ENCODE data around the gene PPP5C. TPM values are rescaled to one million over a fixed set of nuclear protein-coding genes. Genes with fewer than 3 reads are reported as not detected.
"Not testable (repeated sequence)": the region's sequence is repeated elsewhere in the genome, so short reads cannot be mapped to it uniquely, and the experiment has no call there.

PPP5C gene
- total and polyA plus RNA-seq, 3 donors from 2014 or later, result 49.1 to 72.8 (median 71.7) TPM

DNA sequence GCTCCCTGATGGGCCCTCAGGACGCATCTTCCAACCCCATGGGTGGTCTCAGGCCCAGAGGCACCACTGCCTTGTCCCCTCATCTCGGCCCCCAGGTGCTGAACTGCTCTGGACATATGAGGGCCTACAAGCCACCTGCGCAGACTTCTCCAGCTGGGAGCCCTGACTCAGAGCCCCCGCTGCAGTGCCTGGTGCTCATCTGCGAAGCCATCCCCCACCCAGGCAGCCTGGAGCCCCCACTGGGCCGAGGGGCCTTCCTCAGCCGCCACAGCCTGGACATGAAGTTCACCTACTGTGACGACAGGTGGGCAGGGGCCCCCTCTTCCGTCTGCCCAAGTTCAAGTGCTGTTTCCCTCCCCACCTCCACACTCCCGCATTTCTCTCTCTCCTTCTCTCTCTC, 37.8 kb upstream of the PPP5C start:
- Histone ChIP-seq H3K27ac (no peak overlapping the region), H3K4me1 (no peaks in the 10 kb centered on the region), H3K27me3 (no peaks in the 10 kb centered on the region), H3K4me3 (no peak overlapping the region), H3K9me3 (no peaks in the 10 kb centered on the region), H3K36me3 (ENCODE audit: low read depth, missing control alignments) (no peaks in the 10 kb centered on the region)
- TF ChIP-seq POLR2A (IDR thresholded peaks at IDR 0.05), result no peak
- TF ChIP-seq, protein P1, sequence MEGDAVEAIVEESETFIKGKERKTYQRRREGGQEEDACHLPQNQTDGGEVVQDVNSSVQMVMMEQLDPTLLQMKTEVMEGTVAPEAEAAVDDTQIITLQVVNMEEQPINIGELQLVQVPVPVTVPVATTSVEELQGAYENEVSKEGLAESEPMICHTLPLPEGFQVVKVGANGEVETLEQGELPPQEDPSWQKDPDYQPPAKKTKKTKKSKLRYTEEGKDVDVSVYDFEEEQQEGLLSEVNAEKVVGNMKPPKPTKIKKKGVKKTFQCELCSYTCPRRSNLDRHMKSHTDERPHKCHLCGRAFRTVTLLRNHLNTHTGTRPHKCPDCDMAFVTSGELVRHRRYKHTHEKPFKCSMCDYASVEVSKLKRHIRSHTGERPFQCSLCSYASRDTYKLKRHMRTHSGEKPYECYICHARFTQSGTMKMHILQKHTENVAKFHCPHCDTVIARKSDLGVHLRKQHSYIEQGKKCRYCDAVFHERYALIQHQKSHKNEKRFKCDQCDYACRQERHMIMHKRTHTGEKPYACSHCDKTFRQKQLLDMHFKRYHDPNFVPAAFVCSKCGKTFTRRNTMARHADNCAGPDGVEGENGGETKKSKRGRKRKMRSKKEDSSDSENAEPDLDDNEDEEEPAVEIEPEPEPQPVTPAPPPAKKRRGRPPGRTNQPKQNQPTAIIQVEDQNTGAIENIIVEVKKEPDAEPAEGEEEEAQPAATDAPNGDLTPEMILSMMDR (IDR thresholded peaks at IDR 0.05), result no peak
- WGBS, 2 donors, result 87 to 90% methylated on average over 8 to 10 of the region's 10 CpGs
- no peak for DNase-seq
- intact Hi-C loops (cut with DNase I; ENCODE audit: low total_unique reads), result no loop called here

DNA sequence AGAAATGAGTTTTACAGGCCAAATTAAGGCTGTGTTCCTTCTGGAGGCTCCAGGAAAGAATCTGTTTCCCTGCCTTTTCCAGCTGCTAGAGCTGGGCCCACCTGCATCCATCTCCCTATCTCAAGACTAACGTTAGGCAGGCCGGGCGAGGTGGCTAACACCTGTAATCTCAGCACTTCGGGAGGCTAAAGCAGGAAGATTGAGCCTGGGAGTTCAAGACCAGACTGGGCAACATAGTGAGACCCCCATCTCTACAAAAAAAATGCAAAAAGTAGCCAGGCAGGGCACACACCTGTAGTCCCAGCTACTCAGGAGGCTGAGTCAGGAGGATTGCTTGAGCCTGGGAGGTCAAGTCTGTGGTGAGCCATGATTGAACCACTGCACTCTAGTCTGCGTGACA, 35.4 kb upstream of the PPP5C start:
- intact Hi-C loops (cut with DNase I; ENCODE audit: low total_unique reads), result no loop called here
- H3K4me1 ChIP-seq, result no peaks in the 10 kb centered on the region
- WGBS, 2 donors, result 94 to 99% methylated on average over 5 of the region's 5 CpGs
- no peaks in the 10 kb centered on the region for H3K27me3 ChIP-seq
- no peak overlapping the region for H3K27ac ChIP-seq
- no peaks in the 10 kb centered on the region for H3K36me3 ChIP-seq (ENCODE audit: low read depth, missing control alignments)
- H3K4me3 ChIP-seq, result no peak overlapping the region
- no peak for TF ChIP-seq POLR2A (IDR thresholded peaks at IDR 0.05)
- no peak for DNase-seq
- H3K9me3 ChIP-seq, result no peaks in the 10 kb centered on the region

DNA sequence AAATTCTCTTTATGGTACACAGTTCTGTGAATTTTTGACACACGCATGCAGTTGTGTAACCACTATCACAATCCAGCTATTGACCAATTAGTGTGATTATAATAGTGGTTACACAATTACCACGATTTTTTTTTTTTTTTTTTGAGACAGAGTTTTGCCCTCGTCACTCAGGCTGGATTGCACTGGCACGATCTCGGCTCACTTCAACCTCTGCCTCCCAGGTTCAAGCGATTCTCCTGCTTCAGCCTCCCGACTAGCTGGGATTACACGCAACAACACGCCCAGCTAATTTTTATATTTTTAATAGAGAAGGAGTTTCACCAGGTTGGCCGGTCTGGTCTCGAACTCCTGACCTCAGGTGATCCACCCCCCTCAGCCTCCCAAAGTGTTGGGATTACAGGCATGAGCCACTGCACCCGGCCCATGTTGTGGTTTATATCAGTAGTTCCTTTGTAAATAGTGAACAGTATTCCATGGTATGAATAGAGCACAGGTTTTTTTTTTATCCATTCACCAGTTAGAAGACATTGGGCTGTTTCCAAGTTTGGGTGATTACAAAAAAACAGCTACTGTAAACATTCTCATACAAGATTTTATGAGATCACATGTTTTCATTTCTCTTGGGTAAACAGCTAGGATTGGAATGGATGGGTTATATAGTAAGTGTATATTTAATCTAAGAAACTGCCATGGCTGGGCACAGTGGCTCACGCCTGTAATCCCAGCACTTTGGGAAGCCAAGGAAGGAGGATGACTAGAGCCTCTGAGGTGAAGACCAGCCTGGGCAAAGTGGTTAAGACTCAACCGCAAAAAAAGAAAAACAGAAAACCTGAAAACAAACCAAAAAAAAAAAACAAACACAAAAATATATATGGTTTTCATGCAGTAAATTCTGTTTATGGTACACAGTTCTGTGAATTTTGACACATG, 33.1 kb upstream of the PPP5C start:
- H3K4me1 ChIP-seq; intact Hi-C loops (cut with DNase I; ENCODE audit: low total_unique reads); H3K27ac ChIP-seq; H3K9me3 ChIP-seq; H3K27me3 ChIP-seq; DNase-seq; H3K4me3 ChIP-seq; H3K36me3 ChIP-seq (ENCODE audit: low read depth, missing control alignments): not testable (repeated sequence)
- WGBS, 2 donors, result 88 to 89% methylated on average over 14 of the region's 14 CpGs

DNA sequence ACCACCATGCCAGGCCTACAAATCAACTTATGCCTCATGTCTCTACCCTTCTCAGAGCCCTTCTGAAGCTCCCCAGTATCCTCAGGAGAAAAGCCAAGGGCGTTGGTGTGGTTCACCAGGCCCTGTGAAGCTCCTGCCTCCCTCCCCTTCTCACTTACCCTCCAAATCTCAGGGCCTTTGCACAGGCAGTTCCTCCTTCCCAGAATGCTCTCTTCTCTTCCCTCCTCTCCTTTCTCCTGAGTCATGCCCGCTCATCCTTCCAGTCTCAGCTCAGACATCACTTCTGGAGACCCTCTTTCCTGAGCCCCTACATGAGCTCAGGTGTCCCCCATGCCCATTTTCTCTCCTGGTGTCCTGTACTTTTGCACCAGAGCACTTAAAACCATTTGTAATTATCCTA, 29.5 kb upstream of the PPP5C start:
- 78 to 84% methylated on average over 2 of the region's 2 CpGs for WGBS, 2 donors
- no peak overlapping the region for H3K27ac ChIP-seq

DNA sequence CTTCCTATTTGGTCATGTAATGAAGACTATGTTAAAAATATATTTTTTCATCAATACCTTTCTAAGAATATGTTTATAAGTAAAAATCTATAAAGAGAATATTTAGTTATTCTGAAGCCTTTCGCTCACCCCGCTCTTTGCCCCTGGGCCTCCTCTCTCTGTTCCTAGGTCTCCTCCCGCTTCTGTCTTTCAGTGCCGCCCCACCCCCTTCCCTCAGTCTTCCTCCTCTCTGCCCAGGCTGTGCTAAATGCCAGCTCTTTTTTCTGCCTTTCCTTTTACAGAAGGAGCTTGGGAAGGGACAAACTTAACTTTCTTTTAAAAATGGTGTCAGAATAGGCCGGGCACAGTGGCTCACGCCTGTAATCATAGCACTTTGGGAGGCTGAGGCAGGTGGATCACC, 27.3 kb upstream of the PPP5C start:
- DNase-seq, result no peak
- no peaks in the 10 kb centered on the region for H3K36me3 ChIP-seq (ENCODE audit: low read depth, missing control alignments)
- no peak for TF ChIP-seq POLR2A (IDR thresholded peaks at IDR 0.05)
- TF ChIP-seq, protein P1 (IDR thresholded peaks at IDR 0.05), result no peak
- no peaks in the 10 kb centered on the region for H3K27me3 ChIP-seq
- H3K27ac ChIP-seq, result no peak overlapping the region
- 86 to 90% methylated on average over 6 of the region's 6 CpGs for WGBS, 2 donors
- H3K4me1 ChIP-seq, result no peaks in the 10 kb centered on the region
- no peak overlapping the region for H3K4me3 ChIP-seq
- no peaks in the 10 kb centered on the region for H3K9me3 ChIP-seq
- intact Hi-C loops (cut with DNase I; ENCODE audit: low total_unique reads), result no loop called here

More for the DNA sequence above, 29.5 kb upstream of the PPP5C start:
- DNase-seq, result no peak
- intact Hi-C loops (cut with DNase I; ENCODE audit: low total_unique reads), result no loop called here
- H3K36me3 ChIP-seq (ENCODE audit: low read depth, missing control alignments), result no peaks in the 10 kb centered on the region
- H3K9me3 ChIP-seq, result no peaks in the 10 kb centered on the region
- H3K27me3 ChIP-seq, result no peaks in the 10 kb centered on the region
- H3K4me3 ChIP-seq, result no peak overlapping the region
- H3K4me1 ChIP-seq, result no peaks in the 10 kb centered on the region
- TF ChIP-seq, protein P1 (IDR thresholded peaks at IDR 0.05), result no peak
- no peak for TF ChIP-seq POLR2A (IDR thresholded peaks at IDR 0.05)
